Neuronal stem cell (in vitro differentiated cells): ENCODE results near the gene DCAF8.

Experiments used
- DNase-seq: peaks from one replicate; pipeline ENCODE4 v3.0.0-alpha.2; 2013; ENCODE audit warnings: low spot score
- H2AFZ ChIP-seq: one replicate; pipeline ENCODE4 v1.6.1; 2013; ENCODE audit warnings: mild to moderate bottlenecking, low read length, inconsistent platforms
- H2AK5ac ChIP-seq: 2 replicates; pipeline ENCODE4 v1.6.1; 2013; ENCODE audit warnings: low read depth, mild to moderate bottlenecking, inconsistent platforms, low read length, moderate library complexity, mixed read lengths
- H2BK120ac ChIP-seq: 2 replicates; pipeline ENCODE4 v1.6.1; 2013; ENCODE audit warnings: low read depth, mild to moderate bottlenecking, inconsistent platforms, low read length, moderate library complexity, mixed read lengths
- H2BK12ac ChIP-seq: one replicate; pipeline ENCODE4 v1.6.1; 2013; ENCODE audit warnings: low read length, inconsistent platforms
- H2BK15ac ChIP-seq: 2 replicates; pipeline ENCODE4 v1.6.1; 2013; ENCODE audit warnings: mild to moderate bottlenecking, low read length, inconsistent platforms, mixed read lengths
- H2BK5ac ChIP-seq: one replicate; pipeline ENCODE4 v1.6.1; 2013; ENCODE audit warnings: inconsistent platforms, mild to moderate bottlenecking, low read length, moderate library complexity
- H3K14ac ChIP-seq: one replicate; pipeline ENCODE4 v1.6.1; 2013; ENCODE audit warnings: low read length, inconsistent platforms
- H3K18ac ChIP-seq: 2 replicates; pipeline ENCODE4 v1.6.1; 2013; ENCODE audit warnings: low read length, inconsistent platforms
- H3K23ac ChIP-seq: 2 replicates; pipeline ENCODE4 v1.6.1; 2013; ENCODE audit warnings: low read depth, mild to moderate bottlenecking, mixed read lengths, low read length, inconsistent platforms; ENCODE audit not compliant: poor library complexity
- H3K27ac ChIP-seq: replicated peaks from 3 replicates; pipeline ENCODE4 v1.5.1; 2013; ENCODE audit warnings: low read length, inconsistent platforms
- H3K27me3 ChIP-seq, 3 experiments: 2 replicates each; pipeline ENCODE4 v1.6.1; 2013; ENCODE audit warnings: low read length in 3 of 3, mild to moderate bottlenecking in 2 of 3, inconsistent platforms in 1 of 3, low read depth in 1 of 3, mixed read lengths in 1 of 3, moderate library complexity in 1 of 3; ENCODE audit not compliant: control insufficient read depth in 3 of 3, insufficient read depth in 3 of 3
- H3K36me3 ChIP-seq, 2 donors: replicated peaks in 1 of 2; 2 replicates each; pipeline ENCODE4 v1.6.1; 2013; ENCODE audit warnings: low read length in 2 of 2; ENCODE audit not compliant: control insufficient read depth in 2 of 2, insufficient read depth in 2 of 2
- H3K4ac ChIP-seq: 2 replicates; pipeline ENCODE4 v1.6.1; 2013; ENCODE audit warnings: inconsistent platforms, mild to moderate bottlenecking, low read length, moderate library complexity
- H3K4me1 ChIP-seq, 2 donors: 1 replicate in 1 of 2; 2 replicates in 1 of 2; pipeline ENCODE4 v1.6.1; 2013; ENCODE audit warnings: low read length in 2 of 2, low read depth in 1 of 2; ENCODE audit not compliant: control insufficient read depth in 2 of 2, insufficient read depth in 1 of 2
- H3K4me2 ChIP-seq: one replicate; pipeline ENCODE4 v1.6.1; 2013; ENCODE audit warnings: mild to moderate bottlenecking, low read length, inconsistent platforms; ENCODE audit not compliant: insufficient read depth, poor library complexity, severe bottlenecking
- H3K4me3 ChIP-seq, 2 donors: 2 replicates each; pipeline ENCODE4 v1.5.1; 2013; ENCODE audit warnings: low read length in 2 of 2, mild to moderate bottlenecking in 2 of 2, inconsistent platforms in 1 of 2, moderate library complexity in 1 of 2
- H3K79me1 ChIP-seq: one replicate; pipeline ENCODE4 v1.6.1; 2013; ENCODE audit warnings: low read depth, mild to moderate bottlenecking, inconsistent platforms, low read length, moderate library complexity
- H3K9ac ChIP-seq: one replicate; pipeline ENCODE4 v1.6.1; 2013; ENCODE audit warnings: mild to moderate bottlenecking, low read depth, low read length, inconsistent platforms; ENCODE audit not compliant: poor library complexity
- H3K9me3 ChIP-seq, 2 donors: replicated peaks in 1 of 2; 2 replicates each; pipeline versions ENCODE3 to v1.6.1; 2013; ENCODE audit warnings: low read length in 2 of 2, mild to moderate bottlenecking in 2 of 2, inconsistent platforms in 1 of 2, low read depth in 1 of 2, mixed read lengths in 1 of 2, moderate library complexity in 1 of 2; ENCODE audit not compliant: control insufficient read depth in 2 of 2, insufficient read depth in 1 of 2
- H4K8ac ChIP-seq: one replicate; pipeline ENCODE4 v1.6.1; 2013; ENCODE audit warnings: low read depth, mild to moderate bottlenecking, inconsistent platforms, low read length, moderate library complexity
- H4K91ac ChIP-seq: one replicate; pipeline ENCODE4 v1.6.1; 2013; ENCODE audit warnings: low read length, low read depth, mild to moderate bottlenecking, inconsistent platforms; ENCODE audit not compliant: poor library complexity
- WGBS, 2 donors: extraction: QIAGEN DNeasy Blood & Tissue Kit; methylation state at CpG; one replicate each; pipeline ENCODE4 v1.1.7; 2013; ENCODE audit warnings: missing lambda C conversion rate in 2 of 2, mixed read lengths in 1 of 2; ENCODE audit not compliant: insufficient read length in 2 of 2, insufficient replicate concordance in 1 of 2; ENCODE audit errors: extremely low coverage in 2 of 2; 5-methylcytosine and 5-hydroxymethylcytosine counted together

Gene DCAF8

DNA sequence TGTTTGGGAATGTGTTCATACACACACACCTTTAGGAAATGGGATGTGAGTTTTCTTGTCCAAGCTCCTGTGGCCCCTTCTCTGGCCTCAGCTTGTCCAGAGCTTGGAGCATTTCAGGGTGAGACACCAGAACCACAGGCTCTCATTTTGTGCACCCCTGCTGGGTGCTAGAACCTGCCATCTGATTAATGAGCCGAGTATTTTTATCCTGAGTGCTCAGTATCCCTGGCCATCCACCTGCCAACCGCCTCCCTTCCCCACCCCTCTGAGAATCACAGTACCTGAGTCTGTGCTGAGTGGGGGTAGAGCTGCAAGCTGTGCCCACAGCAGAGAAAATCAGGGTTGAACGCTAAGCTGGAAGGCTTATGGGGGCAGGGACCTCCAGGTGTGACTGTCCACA is 70.6 kb downstream of the DCAF8 start:
- Histone ChIP-seq H4K91ac (no peak overlapping the region), H3K18ac (no peak overlapping the region), H3K36me3 (peaks cover 0 to 6% of the 10 kb centered on the region in 2 donors), H3K79me1 (peaks cover 3% of the 10 kb centered on the region), H3K4me3 (no peak overlapping the region), H2BK120ac (no peak overlapping the region), H3K14ac (no peak overlapping the region), H3K4me1 (peaks cover 19 to 21% of the 10 kb centered on the region in 2 donors), H2AFZ (no peak overlapping the region), H3K23ac (no peak overlapping the region), H4K8ac (no peak overlapping the region), H3K27ac (no peak overlapping the region), H2BK15ac (no peak overlapping the region), H2BK5ac (no peak overlapping the region), H3K4me2 (no peak overlapping the region), H2BK12ac (no peak overlapping the region), H3K27me3 (peaks cover 0 to 5% (median 0%) of the 10 kb centered on the region in 3 experiments), H2AK5ac (no peak overlapping the region), H3K9me3 (peaks cover 0 to 9% of the 10 kb centered on the region in 2 donors), H3K4ac (no peak overlapping the region), H3K9ac (peak overlapping the region; percentile 7)
- DNase-seq: no peak
- WGBS, 2 donors: no CpG with 5 or more reads among the region's 3 CpGs

DNA sequence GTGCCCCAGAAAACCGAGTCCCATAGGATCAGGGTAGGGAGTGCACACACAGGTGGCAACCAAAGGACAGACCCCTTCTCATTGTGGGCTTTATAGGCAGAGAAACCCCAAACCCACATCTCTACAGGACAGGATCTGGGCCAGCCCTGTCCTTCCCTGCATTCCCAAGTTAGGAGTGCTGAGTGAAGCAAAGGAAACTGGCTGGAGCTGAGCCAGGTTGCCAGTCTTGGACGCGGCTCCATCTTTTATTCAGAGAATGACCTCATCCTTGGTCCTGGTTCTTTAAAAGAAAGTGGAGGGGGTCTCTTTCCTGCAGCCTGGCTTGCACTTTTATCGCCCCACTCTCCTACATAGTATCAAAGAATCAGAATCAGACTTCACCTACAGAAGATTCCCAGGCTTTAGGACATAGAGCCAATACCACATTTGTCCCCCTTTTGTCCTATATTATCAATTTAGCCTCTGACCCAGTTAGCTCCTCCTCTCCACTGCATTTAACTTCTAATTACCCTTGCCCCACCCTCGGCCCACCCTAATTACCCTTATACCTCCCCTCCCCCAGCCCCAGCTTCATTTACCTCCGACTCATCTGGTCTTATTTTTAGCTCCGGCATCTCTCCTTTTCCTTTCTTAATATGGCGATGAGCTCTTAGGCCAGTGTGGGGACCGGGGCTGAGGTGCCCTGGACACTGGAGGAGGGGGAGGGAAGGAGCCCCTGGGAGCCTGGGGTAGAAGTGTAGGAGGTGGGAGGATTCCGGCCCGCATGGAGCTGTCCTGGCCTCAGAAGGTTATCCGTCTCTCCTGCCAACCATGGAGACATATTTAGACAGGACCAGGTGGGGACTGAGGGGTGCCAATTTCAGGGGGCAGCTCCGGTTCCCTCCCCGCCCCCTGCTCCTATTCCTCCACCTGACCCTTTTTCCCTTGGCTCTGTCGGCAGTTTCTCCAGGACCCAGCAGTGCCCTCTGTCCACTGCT is 72.4 kb downstream of the DCAF8 start, which contains the start of gene CASQ1:
Gene CASQ1 (plus strand): TSS at position 927 of the 977 bp plus-strand sequence. CDS start 177 bp downstream, outside the sequence.
- peaks cover 19 to 21% of the 10 kb centered on the region in 2 donors for H3K4me1 ChIP-seq
- no peak within 1 kb of the TSS for H3K4me3 ChIP-seq
- H3K18ac ChIP-seq: peak within 1 kb of the TSS; percentile 62
- no CpG with 5 or more reads among the region's 15 CpGs for WGBS, 2 donors
- no peak within 1 kb of the TSS for H3K4me2 ChIP-seq
- peak within 1 kb of the TSS; percentile 47 for H3K14ac ChIP-seq
- DNase-seq: no peak
- H3K4ac ChIP-seq: no peak within 1 kb of the TSS
- peak within 1 kb of the TSS; percentile 56 for H4K91ac ChIP-seq
- peaks cover 3% of the 10 kb centered on the region for H3K79me1 ChIP-seq
- peak within 1 kb of the TSS; percentile 81 for H2BK15ac ChIP-seq
- peaks cover 0 to 5% (median 0%) of the 10 kb centered on the region in 3 experiments for H3K27me3 ChIP-seq
- no peak within 1 kb of the TSS for H2BK120ac ChIP-seq
- H3K9ac ChIP-seq: no peak within 1 kb of the TSS
- no peak within 1 kb of the TSS for H4K8ac ChIP-seq
- H3K9me3 ChIP-seq: peaks cover 0 to 9% of the 10 kb centered on the region in 2 donors
- H3K27ac ChIP-seq: no peak within 1 kb of the TSS
- no peak within 1 kb of the TSS for H2BK12ac ChIP-seq
- H3K36me3 ChIP-seq: peaks cover 0 to 6% of the 10 kb centered on the region in 2 donors
- H2AK5ac ChIP-seq: peak within 1 kb of the TSS; percentile 69
- H2AFZ ChIP-seq: peak within 1 kb of the TSS; percentile 23
- no peak within 1 kb of the TSS for H3K23ac ChIP-seq
- H2BK5ac ChIP-seq: no peak within 1 kb of the TSS

DNA sequence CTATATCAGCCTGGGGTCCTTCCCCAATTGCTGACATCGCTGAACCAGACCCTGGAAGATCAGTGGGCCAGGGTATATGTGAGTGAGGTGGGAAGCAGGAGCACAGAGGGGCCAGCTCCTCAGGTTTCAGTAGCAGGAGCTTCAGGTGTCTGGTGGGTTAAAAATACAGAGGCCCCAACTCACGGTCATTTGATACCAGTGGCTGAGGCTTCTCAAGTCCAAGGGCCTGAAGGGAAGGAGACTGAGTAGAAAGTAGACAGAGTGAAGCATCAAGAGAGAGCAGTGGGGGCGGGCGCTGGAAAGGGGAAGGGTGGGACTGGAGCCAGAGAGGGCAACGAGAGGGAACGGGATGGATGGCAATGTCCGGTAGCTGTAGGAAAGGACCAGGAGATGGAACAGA is 74.0 kb downstream of the DCAF8 start:
- H3K4me1 ChIP-seq: peaks cover 9 to 19% of the 10 kb centered on the region in 2 donors
- WGBS, 2 donors: no CpG with 5 or more reads among the region's 7 CpGs

DNA sequence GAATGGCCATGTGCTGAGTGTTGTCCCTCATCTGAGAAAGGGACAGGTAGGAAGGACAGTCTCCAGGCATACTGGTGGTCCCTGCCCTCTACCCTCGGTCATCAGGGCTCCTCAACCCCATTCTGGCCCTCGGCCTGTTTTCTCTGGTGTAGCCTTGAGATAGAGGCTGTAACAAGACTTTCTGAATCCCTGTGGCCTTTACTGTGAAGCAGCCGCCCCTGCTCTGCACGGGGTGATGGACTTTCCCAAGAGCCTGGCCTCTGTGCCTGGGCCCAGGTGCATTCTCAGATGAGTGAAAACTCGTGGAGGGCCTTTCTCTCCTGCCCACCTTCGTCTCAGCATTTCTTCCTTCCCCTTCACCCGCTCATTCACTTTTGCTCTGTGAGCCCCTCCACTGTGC is 74.9 kb downstream of the DCAF8 start:
- Histone ChIP-seq H2BK15ac (no peak overlapping the region), H2AK5ac (no peak overlapping the region), H3K23ac (no peak overlapping the region), H3K4ac (no peak overlapping the region), H2BK5ac (no peak overlapping the region), H2BK120ac (no peak overlapping the region), H3K18ac (no peak overlapping the region), H3K4me3 (no peak overlapping the region), H2AFZ (no peak overlapping the region), H3K27me3 (no peaks in the 10 kb centered on the region), H4K8ac (no peak overlapping the region), H3K27ac (no peak overlapping the region), H2BK12ac (no peak overlapping the region), H4K91ac (no peak overlapping the region), H3K36me3 (no peaks in the 10 kb centered on the region), H3K4me2 (no peak overlapping the region), H3K79me1 (no peaks in the 10 kb centered on the region), H3K14ac (no peak overlapping the region), H3K9ac (no peak overlapping the region), H3K4me1 (peaks cover 7 to 11% of the 10 kb centered on the region in 2 donors), H3K9me3 (no peaks in the 10 kb centered on the region)
- no CpG with 5 or more reads among the region's 7 CpGs for WGBS, 2 donors
- DNase-seq: no peak

More for the DNA sequence above, 74.0 kb downstream of the DCAF8 start:
- H2BK15ac ChIP-seq: no peak overlapping the region
- no peak overlapping the region for H3K4ac ChIP-seq
- no peaks in the 10 kb centered on the region for H3K27me3 ChIP-seq
- H3K18ac ChIP-seq: no peak overlapping the region
- H3K4me2 ChIP-seq: no peak overlapping the region
- peak overlapping the region; percentile 4 for H2AK5ac ChIP-seq
- no peak overlapping the region for H2BK120ac ChIP-seq
- no peak overlapping the region for H3K9ac ChIP-seq
- no peak overlapping the region for H4K8ac ChIP-seq
- H3K14ac ChIP-seq: no peak overlapping the region
- no peak overlapping the region for H3K23ac ChIP-seq
- no peak overlapping the region for H2BK5ac ChIP-seq
- H2BK12ac ChIP-seq: no peak overlapping the region
- DNase-seq: no peak
- no peak overlapping the region for H4K91ac ChIP-seq
- no peaks in the 10 kb centered on the region for H3K79me1 ChIP-seq
- H3K27ac ChIP-seq: no peak overlapping the region
- no peaks in the 10 kb centered on the region for H3K9me3 ChIP-seq
- H3K4me3 ChIP-seq: no peak overlapping the region
- H2AFZ ChIP-seq: no peak overlapping the region
- no peaks in the 10 kb centered on the region for H3K36me3 ChIP-seq
